Panc1 (cell line): ENCODE data around the gene CHRNB4. TPM values are rescaled to one million over a fixed set of nuclear protein-coding genes. Genes with fewer than 3 reads are reported as not detected.

ENCODE experiments used
- ATAC-seq: fragments of 200-7000 bp; cut with Tn5 transposase; 2 replicates; pipeline ENCODE4 v1.9.1; 2020; ENCODE audit warnings: mild to moderate bottlenecking, moderate library complexity
- BruUV-seq: library from RNA; stranded (reverse); fragments of 400-500 nt; replicated peaks from 2 replicates; lab custom pipeline; 2021; lab: Mats Ljungman, UMichigan
- CTCF ChIA-PET: fragments of 300-600 bp; sonication (Branson Sonifier 250); formaldehyde crosslinking; loops from one replicate; lab custom pipeline; 2022; ENCODE audit warnings: antibody characterized with exemption; lab: Charles Lee
- POLR2A ChIA-PET: fragments of 300-600 bp; sonication (Branson Sonifier 250); formaldehyde crosslinking; loops from one replicate; lab custom pipeline; 2022; ENCODE audit warnings: antibody characterized with exemption; lab: Charles Lee
- DNase-seq: peaks from one replicate; pipeline ENCODE4 v3.0.0-alpha.2; 2010; ENCODE audit warnings: low read depth, low spot score
- H3K27ac ChIP-seq: 2 replicates; pipeline ENCODE4 v1.5.1; 2011; ENCODE audit warnings: mild to moderate bottlenecking, low read length, inconsistent platforms
- H3K27me3 ChIP-seq: fragments of 200-500 bp; sonication (Bioruptor generic); 2 replicates; pipeline ENCODE4 v1.6.0; 2014; ENCODE audit warnings: low read length, inconsistent platforms; ENCODE audit not compliant: control insufficient read depth, insufficient read depth
- H3K36me3 ChIP-seq: fragments of 200-500 bp; sonication (Bioruptor generic); 2 replicates; pipeline ENCODE4 v1.5.1; 2014; ENCODE audit warnings: inconsistent platforms, mild to moderate bottlenecking, low read length, moderate library complexity; ENCODE audit not compliant: control insufficient read depth, insufficient read depth
- H3K4me1 ChIP-seq: 2 replicates; pipeline ENCODE4 v1.5.1; 2011; ENCODE audit warnings: inconsistent platforms, mild to moderate bottlenecking, low read length, moderate library complexity; ENCODE audit not compliant: control insufficient read depth, insufficient read depth
- H3K4me3 ChIP-seq, 2 experiments: 2 replicates each; pipeline ENCODE4 v1.5.1; 2011 to 2012; ENCODE audit warnings: low read depth in 2 of 2, low read length in 2 of 2, mild to moderate bottlenecking in 2 of 2, inconsistent platforms in 1 of 2, moderate library complexity in 1 of 2
- H3K9me3 ChIP-seq: fragments of 200-500 bp; sonication (Bioruptor generic); 2 replicates; pipeline ENCODE4 v1.5.1; 2014; ENCODE audit warnings: low read depth, mild to moderate bottlenecking, inconsistent platforms, low read length, moderate library complexity; ENCODE audit not compliant: control insufficient read depth, insufficient read depth
- POLR2AphosphoS5 ChIP-seq: IDR thresholded peaks from 2 replicates; pipeline ENCODE4 v1.6.1; 2012; ENCODE audit warnings: mild to moderate bottlenecking, low read depth, low read length, moderate library complexity
- SIN3A ChIP-seq: IDR thresholded peaks from 2 replicates; pipeline ENCODE4 v1.6.1; 2012; ENCODE audit warnings: low read depth, mild to moderate bottlenecking, low read length, moderate library complexity, borderline replicate concordance; ENCODE audit not compliant: insufficient read depth
- TCF7L2 ChIP-seq: IDR thresholded peaks from 2 replicates; pipeline ENCODE4 v1.6.1; 2011; ENCODE audit warnings: mild to moderate bottlenecking, low read depth, low read length, inconsistent platforms
- in situ Hi-C: cut with HindIII; loops from 2 replicates; pipeline ENCODE4 v1.10.0; 2016; ENCODE audit warnings: low sequenced_read_pairs, low pct_unique_long_range_greater_than_20kb
- intact Hi-C: fragments of 100-400 bp; cut with micrococcal nuclease; formaldehyde crosslinking; loops from one replicate; pipeline ENCODE4 v1.10.0; 2022; ENCODE audit not compliant: unreplicated experiment
- total RNA-seq: library from RNA; stranded (reverse); gene quantifications from one replicate; pipeline ENCODE4 v1.2.1, GENCODE V29; 2021; ENCODE audit not compliant: unreplicated experiment
- TF ChIP-seq, protein P1 (sequence below), 2 experiments: IDR thresholded peaks; 2 replicates each; pipeline ENCODE4 v1.6.1; 2011 to 2012; ENCODE audit warnings: low read depth in 2 of 2, control low read depth in 1 of 2, low read length in 1 of 2, mild to moderate bottlenecking in 1 of 2, moderate library complexity in 1 of 2; ENCODE audit not compliant: insufficient read depth in 1 of 2
- TF ChIP-seq, protein P2 (sequence below): fragments of 450-650 bp; IDR thresholded peaks from 2 replicates; pipeline ENCODE4 v1.5.1; 2017; ENCODE audit warnings: mild to moderate bottlenecking

The CHRNB4 gene
- total RNA-seq, 1 experiment from 2014 or later, result not detected

DNA sequence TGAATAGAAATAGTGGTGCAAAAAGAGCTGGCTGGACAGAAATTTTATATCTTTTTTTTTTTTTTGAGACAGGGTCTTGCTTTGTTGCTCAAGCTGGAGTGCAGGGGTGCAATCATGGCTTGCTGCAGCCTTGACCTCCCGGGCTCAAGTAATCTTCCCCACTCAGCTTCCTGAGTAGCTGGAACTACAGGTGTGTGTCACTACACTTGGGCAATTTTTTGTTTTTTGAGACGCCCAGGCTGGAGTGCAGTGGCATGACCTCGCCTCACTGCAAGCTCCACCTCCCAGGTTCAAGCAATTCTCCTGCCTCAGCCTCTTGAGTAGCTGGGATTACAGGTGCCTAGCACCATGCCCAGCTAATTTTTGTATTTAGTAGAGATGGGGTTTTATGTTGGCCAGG is 42.7 kb downstream of the CHRNB4 start:
- intact Hi-C loops (no loop called here), in situ Hi-C loops (no loop called here)
- no TSS peak for BruUV-seq
- Histone ChIP-seq H3K27ac (no peak overlapping the region), H3K9me3 (no peaks in the 10 kb centered on the region), H3K27me3 (no peaks in the 10 kb centered on the region), H3K4me3 (no peak overlapping the region), H3K4me1 (no peaks in the 10 kb centered on the region), H3K36me3 (no peaks in the 10 kb centered on the region)
- POLR2A ChIA-PET, result no interaction called here
- TF ChIP-seq, protein P1, sequence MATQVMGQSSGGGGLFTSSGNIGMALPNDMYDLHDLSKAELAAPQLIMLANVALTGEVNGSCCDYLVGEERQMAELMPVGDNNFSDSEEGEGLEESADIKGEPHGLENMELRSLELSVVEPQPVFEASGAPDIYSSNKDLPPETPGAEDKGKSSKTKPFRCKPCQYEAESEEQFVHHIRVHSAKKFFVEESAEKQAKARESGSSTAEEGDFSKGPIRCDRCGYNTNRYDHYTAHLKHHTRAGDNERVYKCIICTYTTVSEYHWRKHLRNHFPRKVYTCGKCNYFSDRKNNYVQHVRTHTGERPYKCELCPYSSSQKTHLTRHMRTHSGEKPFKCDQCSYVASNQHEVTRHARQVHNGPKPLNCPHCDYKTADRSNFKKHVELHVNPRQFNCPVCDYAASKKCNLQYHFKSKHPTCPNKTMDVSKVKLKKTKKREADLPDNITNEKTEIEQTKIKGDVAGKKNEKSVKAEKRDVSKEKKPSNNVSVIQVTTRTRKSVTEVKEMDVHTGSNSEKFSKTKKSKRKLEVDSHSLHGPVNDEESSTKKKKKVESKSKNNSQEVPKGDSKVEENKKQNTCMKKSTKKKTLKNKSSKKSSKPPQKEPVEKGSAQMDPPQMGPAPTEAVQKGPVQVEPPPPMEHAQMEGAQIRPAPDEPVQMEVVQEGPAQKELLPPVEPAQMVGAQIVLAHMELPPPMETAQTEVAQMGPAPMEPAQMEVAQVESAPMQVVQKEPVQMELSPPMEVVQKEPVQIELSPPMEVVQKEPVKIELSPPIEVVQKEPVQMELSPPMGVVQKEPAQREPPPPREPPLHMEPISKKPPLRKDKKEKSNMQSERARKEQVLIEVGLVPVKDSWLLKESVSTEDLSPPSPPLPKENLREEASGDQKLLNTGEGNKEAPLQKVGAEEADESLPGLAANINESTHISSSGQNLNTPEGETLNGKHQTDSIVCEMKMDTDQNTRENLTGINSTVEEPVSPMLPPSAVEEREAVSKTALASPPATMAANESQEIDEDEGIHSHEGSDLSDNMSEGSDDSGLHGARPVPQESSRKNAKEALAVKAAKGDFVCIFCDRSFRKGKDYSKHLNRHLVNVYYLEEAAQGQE (IDR thresholded peaks at IDR 0.05; ENCODE audit: insufficient read depth in 1 of 2, low read depth in 2 of 2, low read length in 1 of 2), result no peak
- TF ChIP-seq SIN3A (no peak), TCF7L2 (no peak), POLR2AphosphoS5 (no peak)
- TF ChIP-seq, protein P2, sequence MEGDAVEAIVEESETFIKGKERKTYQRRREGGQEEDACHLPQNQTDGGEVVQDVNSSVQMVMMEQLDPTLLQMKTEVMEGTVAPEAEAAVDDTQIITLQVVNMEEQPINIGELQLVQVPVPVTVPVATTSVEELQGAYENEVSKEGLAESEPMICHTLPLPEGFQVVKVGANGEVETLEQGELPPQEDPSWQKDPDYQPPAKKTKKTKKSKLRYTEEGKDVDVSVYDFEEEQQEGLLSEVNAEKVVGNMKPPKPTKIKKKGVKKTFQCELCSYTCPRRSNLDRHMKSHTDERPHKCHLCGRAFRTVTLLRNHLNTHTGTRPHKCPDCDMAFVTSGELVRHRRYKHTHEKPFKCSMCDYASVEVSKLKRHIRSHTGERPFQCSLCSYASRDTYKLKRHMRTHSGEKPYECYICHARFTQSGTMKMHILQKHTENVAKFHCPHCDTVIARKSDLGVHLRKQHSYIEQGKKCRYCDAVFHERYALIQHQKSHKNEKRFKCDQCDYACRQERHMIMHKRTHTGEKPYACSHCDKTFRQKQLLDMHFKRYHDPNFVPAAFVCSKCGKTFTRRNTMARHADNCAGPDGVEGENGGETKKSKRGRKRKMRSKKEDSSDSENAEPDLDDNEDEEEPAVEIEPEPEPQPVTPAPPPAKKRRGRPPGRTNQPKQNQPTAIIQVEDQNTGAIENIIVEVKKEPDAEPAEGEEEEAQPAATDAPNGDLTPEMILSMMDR, result no peak
- DNase-seq (no peak), ATAC-seq (no peak)
- CTCF ChIA-PET, result interaction anchor here (0.6 to 0.7 kb wide), 2 partner anchors 21 to 40 kb away, joined by 3 to 6 read pairs; no protein-coding TSS in a partner anchor

DNA sequence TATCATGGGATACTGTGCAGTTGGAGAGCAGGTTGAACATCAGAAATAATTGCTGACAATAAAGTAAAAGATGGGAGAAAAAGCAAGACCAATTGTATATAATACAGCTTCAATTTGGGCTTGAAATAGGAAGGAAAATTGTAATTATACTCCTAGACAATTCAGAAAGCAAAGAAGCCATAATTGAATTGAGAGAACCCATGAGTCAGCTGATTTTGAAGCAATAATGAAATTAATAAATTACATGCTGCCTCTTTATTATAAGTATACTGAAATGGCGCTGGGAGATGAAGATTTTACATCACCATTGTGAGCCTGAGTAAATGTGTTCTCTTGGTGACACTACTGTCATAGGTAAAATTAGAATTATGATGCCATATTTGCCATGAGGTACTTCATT is 43.4 kb downstream of the CHRNB4 start:
- Histone ChIP-seq H3K9me3 (no peaks in the 10 kb centered on the region), H3K27me3 (no peaks in the 10 kb centered on the region), H3K4me3 (no peak overlapping the region), H3K36me3 (no peaks in the 10 kb centered on the region), H3K27ac (no peak overlapping the region), H3K4me1 (no peaks in the 10 kb centered on the region)
- TF ChIP-seq SIN3A (no peak), POLR2AphosphoS5 (no peak), TCF7L2 (no peak)
- TF ChIP-seq, protein P2, result no peak
- TF ChIP-seq, protein P1 (IDR thresholded peaks at IDR 0.05; ENCODE audit: insufficient read depth in 1 of 2, low read depth in 2 of 2, low read length in 1 of 2), result no peak
- no peak for DNase-seq
- BruUV-seq, result no TSS peak
- intact Hi-C loops, result no loop called here
- no peak for ATAC-seq
- in situ Hi-C loops, result no loop called here
- ChIA-PET POLR2A (no interaction called here), CTCF (interaction anchor here (0.6 kb wide), 1 partner anchor 41 kb away, joined by 3 read pairs; no protein-coding TSS in a partner anchor)
